OCI-LY1 (cell line): ENCODE results near the gene CXXC1.
A peak's percentile ranks its signal among the peaks of the same experiment; 100 is the strongest.

Experiments
- H2AFZ ChIP-seq: fragments of 200-600 bp; sonication (generic), shearing (Covaris generic); 2 replicates; pipeline ENCODE4 v1.6.0; 2014; ENCODE audit warnings: antibody characterized with exemption, mild to moderate bottlenecking, low read length
- H3F3A ChIP-seq: fragments of 200-600 bp; sonication (generic), shearing (Covaris generic); 2 replicates; pipeline ENCODE4 v1.6.0; 2014; ENCODE audit warnings: mild to moderate bottlenecking, antibody characterized with exemption, low read length, moderate library complexity; ENCODE audit not compliant: insufficient read depth
- H3K27ac ChIP-seq: fragments of 200-600 bp; sonication (generic); 2 replicates; pipeline ENCODE4 v1.5.1; 2014; ENCODE audit warnings: low read length, mixed run types, mild to moderate bottlenecking, low read depth; ENCODE audit not compliant: poor library complexity, severe bottlenecking
- H3K27me3 ChIP-seq: fragments of 200-600 bp; sonication (generic); 2 replicates; pipeline ENCODE4 v1.6.0; 2014; ENCODE audit warnings: antibody characterized with exemption, mild to moderate bottlenecking, low read length, moderate library complexity; ENCODE audit not compliant: insufficient read depth
- H3K36me3 ChIP-seq: fragments of 200-600 bp; sonication (generic); 2 replicates; pipeline ENCODE4 v1.6.1; 2014; ENCODE audit warnings: mild to moderate bottlenecking, antibody characterized with exemption, low read length, moderate library complexity, mixed read lengths; ENCODE audit not compliant: insufficient read depth
- H3K4me1 ChIP-seq: fragments of 200-600 bp; sonication (generic); 2 replicates; pipeline ENCODE4 v1.5.1; 2014; ENCODE audit warnings: mild to moderate bottlenecking, low read length, moderate library complexity; ENCODE audit not compliant: insufficient read depth, severe bottlenecking
- H3K4me2 ChIP-seq: fragments of 200-600 bp; sonication (generic), shearing (Covaris generic); 2 replicates; pipeline ENCODE4 v1.6.1; 2014; ENCODE audit warnings: low read length
- H3K4me3 ChIP-seq: fragments of 200-600 bp; sonication (generic); 2 replicates; pipeline ENCODE4 v1.5.1; 2014; ENCODE audit warnings: low read length, low read depth, mild to moderate bottlenecking, mixed read lengths; ENCODE audit not compliant: poor library complexity, severe bottlenecking
- H3K79me2 ChIP-seq: fragments of 200-600 bp; shearing (Covaris generic); 2 replicates; pipeline ENCODE4 v1.6.1; 2016; ENCODE audit warnings: mixed run types, low read length, mixed read lengths; ENCODE audit not compliant: insufficient read depth
- H3K9ac ChIP-seq: fragments of 200-600 bp; sonication (generic), shearing (Covaris generic); 2 replicates; pipeline ENCODE4 v1.6.1; 2014; ENCODE audit warnings: mild to moderate bottlenecking, low read length, mixed read lengths
- H3K9me2 ChIP-seq: fragments of 200-600 bp; sonication (generic), shearing (Covaris generic); 2 replicates; pipeline ENCODE4 v1.6.1; 2014; ENCODE audit warnings: low read depth, mild to moderate bottlenecking, low read length, mixed read lengths
- H3K9me3 ChIP-seq: fragments of 200-600 bp; shearing (Covaris generic); 2 replicates; pipeline ENCODE4 v1.6.1; 2014; ENCODE audit warnings: low read length, mixed read lengths
- H4K20me1 ChIP-seq: fragments of 200-600 bp; sonication (generic), shearing (Covaris generic); 2 replicates; pipeline ENCODE4 v1.6.0; 2016; ENCODE audit warnings: mild to moderate bottlenecking, low read length; ENCODE audit not compliant: insufficient read depth
- EZH2 ChIP-seq: fragments of 200-600 bp; sonication (generic), shearing (Covaris generic); IDR thresholded peaks from 2 replicates; pipeline ENCODE4 v1.8.0; 2017; ENCODE audit warnings: borderline replicate concordance, mixed run types, mild to moderate bottlenecking, antibody characterized with exemption, low read length, moderate library complexity, mixed read lengths
- TF ChIP-seq, protein P1 (sequence below): fragments of 200-600 bp; sonication (generic), shearing (Covaris generic); IDR thresholded peaks from 2 replicates; pipeline ENCODE4 v1.5.1; 2017; ENCODE audit warnings: mild to moderate bottlenecking, antibody characterized with exemption, low read length, moderate library complexity, mixed read lengths

The CXXC1 gene

DNA sequence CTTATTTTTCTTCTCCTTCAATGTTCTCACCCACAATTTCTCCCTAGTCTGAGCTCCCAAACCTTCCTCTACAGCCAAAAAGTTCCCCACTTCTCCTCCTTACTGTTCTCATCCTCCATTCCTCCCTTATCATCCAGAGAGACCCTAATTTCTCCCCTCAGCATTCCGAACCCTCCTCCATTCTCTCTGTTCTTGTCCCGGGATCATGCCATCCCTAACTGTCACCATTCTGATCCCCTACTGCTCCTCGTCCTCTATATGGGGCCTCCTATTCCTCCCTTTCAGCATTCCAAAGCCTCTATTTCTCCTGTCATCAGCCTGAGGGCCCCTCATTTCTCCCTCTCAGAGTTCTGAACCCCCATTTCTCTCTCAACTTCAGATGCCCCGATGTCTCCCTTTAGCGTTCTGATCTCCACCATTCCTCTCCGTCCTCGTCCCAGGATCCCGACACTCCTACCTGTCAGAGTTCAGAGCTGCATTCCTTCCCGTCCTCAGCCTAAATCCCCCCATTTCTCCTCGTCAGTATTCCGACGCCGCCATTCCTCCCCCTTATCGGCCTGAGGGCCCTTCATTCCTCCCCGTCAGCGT lies 6.7 kb downstream of the CXXC1 start:
- H3K4me1 ChIP-seq: peaks cover 27% of the 10 kb centered on the region
- H3K9me3 ChIP-seq: no peaks in the 10 kb centered on the region
- TF ChIP-seq, protein P1, sequence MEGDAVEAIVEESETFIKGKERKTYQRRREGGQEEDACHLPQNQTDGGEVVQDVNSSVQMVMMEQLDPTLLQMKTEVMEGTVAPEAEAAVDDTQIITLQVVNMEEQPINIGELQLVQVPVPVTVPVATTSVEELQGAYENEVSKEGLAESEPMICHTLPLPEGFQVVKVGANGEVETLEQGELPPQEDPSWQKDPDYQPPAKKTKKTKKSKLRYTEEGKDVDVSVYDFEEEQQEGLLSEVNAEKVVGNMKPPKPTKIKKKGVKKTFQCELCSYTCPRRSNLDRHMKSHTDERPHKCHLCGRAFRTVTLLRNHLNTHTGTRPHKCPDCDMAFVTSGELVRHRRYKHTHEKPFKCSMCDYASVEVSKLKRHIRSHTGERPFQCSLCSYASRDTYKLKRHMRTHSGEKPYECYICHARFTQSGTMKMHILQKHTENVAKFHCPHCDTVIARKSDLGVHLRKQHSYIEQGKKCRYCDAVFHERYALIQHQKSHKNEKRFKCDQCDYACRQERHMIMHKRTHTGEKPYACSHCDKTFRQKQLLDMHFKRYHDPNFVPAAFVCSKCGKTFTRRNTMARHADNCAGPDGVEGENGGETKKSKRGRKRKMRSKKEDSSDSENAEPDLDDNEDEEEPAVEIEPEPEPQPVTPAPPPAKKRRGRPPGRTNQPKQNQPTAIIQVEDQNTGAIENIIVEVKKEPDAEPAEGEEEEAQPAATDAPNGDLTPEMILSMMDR: no peak
- TF ChIP-seq EZH2: no peak
- peak overlapping the region; percentile 99 for H3K9ac ChIP-seq
- no peaks in the 10 kb centered on the region for H4K20me1 ChIP-seq
- peak overlapping the region; percentile 97 for H3K4me2 ChIP-seq
- peak overlapping the region; percentile 98 for H3K4me3 ChIP-seq
- no peak overlapping the region for H2AFZ ChIP-seq
- H3K27ac ChIP-seq: peak overlapping the region; percentile 74
- H3K79me2 ChIP-seq: peaks cover 26% of the 10 kb centered on the region
- no peaks in the 10 kb centered on the region for H3K9me2 ChIP-seq
- H3F3A ChIP-seq: no peaks in the 10 kb centered on the region
- peaks cover 76% of the 10 kb centered on the region for H3K36me3 ChIP-seq
- no peaks in the 10 kb centered on the region for H3K27me3 ChIP-seq

DNA sequence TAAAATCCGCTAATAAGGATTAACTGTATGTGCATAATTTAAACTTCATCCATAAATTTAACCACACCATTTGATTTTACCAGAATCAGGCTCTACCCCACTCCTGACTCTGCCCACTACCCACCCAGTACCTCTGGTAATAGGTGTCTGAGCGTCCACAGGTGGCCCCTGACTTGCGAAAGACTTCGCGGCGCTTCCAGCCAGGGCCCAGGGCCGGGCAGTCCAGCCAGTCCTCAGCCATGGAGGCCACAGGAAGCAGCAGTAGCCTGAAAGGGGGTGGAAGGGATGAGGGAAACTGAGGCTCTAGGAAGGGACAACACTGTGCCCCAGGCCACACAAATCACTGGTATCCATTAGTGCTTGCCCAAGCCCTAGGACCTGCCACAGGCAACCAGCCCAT lies 7.7 kb downstream of the CXXC1 start:
- TF ChIP-seq, protein P1: no peak
- TF ChIP-seq EZH2: no peak
- H3K9me3 ChIP-seq: no peaks in the 10 kb centered on the region
- peaks cover 76% of the 10 kb centered on the region for H3K36me3 ChIP-seq
- H3K27me3 ChIP-seq: no peaks in the 10 kb centered on the region
- H4K20me1 ChIP-seq: no peaks in the 10 kb centered on the region
- H3K79me2 ChIP-seq: peaks cover 26% of the 10 kb centered on the region
- H3K9me2 ChIP-seq: no peaks in the 10 kb centered on the region
- no peak overlapping the region for H2AFZ ChIP-seq
- no peaks in the 10 kb centered on the region for H3F3A ChIP-seq
- no peak overlapping the region for H3K27ac ChIP-seq
- H3K9ac ChIP-seq: peak overlapping the region; percentile 99; the same call in 1 of the 2 replicates
- peak overlapping the region; percentile 98 for H3K4me3 ChIP-seq
- peak overlapping the region; percentile 97 for H3K4me2 ChIP-seq
- peaks cover 27% of the 10 kb centered on the region for H3K4me1 ChIP-seq

DNA sequence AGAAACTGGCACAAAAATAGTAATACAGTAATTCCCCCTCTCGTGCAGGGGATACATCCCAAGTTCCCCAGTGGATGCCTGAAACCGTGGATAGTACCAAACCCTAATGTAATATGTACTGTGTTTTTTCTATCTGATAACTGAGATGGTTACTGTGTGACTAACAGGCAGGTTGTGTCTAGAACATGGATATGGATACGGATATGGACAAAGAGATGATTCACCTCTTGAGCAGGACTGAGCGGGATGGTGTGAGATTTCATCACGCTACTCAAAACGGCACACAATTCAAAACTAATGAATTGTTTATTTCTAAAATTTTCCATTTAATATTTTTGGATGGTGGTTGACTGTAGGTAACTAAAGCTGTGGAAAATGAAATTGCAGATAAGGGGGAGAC lies 9.6 kb downstream of the CXXC1 start:
- TF ChIP-seq EZH2: no peak
- TF ChIP-seq, protein P1: no peak

More for the DNA sequence above, 9.6 kb downstream of the CXXC1 start:
- Histone ChIP-seq H4K20me1 (no peaks in the 10 kb centered on the region), H3K9me2 (no peaks in the 10 kb centered on the region), H3K4me3 (no peak overlapping the region), H3K27ac (no peak overlapping the region), H3K79me2 (peaks cover 26% of the 10 kb centered on the region), H3K27me3 (no peaks in the 10 kb centered on the region), H3F3A (no peaks in the 10 kb centered on the region), H3K9ac (no peak overlapping the region), H3K36me3 (peaks cover 76% of the 10 kb centered on the region), H3K4me2 (no peak overlapping the region), H2AFZ (no peak overlapping the region), H3K4me1 (peaks cover 27% of the 10 kb centered on the region), H3K9me3 (no peaks in the 10 kb centered on the region)
